Mammary epithelial cell (primary cell): Measurements from ENCODE around the gene BPIFB4.

Source experiments
- CTCF ChIP-seq, 2 donors: IDR thresholded peaks in 1 of 2; conservative IDR thresholded peaks in 1 of 2; 2 replicates each; pipeline ENCODE4 v1.5.1; 2011 to 2012; ENCODE audit warnings: inconsistent platforms in 2 of 2, low read length in 2 of 2, mild to moderate bottlenecking in 2 of 2, control low read depth in 1 of 2, low read depth in 1 of 2; ENCODE audit not compliant: insufficient read depth in 1 of 2; ENCODE audit errors: extremely low read depth in 1 of 2
- EZH2 ChIP-seq: IDR thresholded peaks from 2 replicates; pipeline ENCODE4 v1.6.1; 2012; ENCODE audit warnings: low read length, inconsistent platforms, borderline replicate concordance

GRCh38 chr20:33127422-33128097 is 48.1 kb downstream of the BPIFB4 start:
- TF ChIP-seq CTCF (conservative IDR thresholded peaks at IDR 0.05 in 1 of 2, IDR thresholded peaks at IDR 0.05 in 1 of 2; ENCODE audit: extremely low read depth in 1 of 2, insufficient read depth in 1 of 2, low read depth in 1 of 2, low read length in 2 of 2) (no peak), EZH2 (no peak)
